ENCODE data around the gene CACFD1.

DNA sequence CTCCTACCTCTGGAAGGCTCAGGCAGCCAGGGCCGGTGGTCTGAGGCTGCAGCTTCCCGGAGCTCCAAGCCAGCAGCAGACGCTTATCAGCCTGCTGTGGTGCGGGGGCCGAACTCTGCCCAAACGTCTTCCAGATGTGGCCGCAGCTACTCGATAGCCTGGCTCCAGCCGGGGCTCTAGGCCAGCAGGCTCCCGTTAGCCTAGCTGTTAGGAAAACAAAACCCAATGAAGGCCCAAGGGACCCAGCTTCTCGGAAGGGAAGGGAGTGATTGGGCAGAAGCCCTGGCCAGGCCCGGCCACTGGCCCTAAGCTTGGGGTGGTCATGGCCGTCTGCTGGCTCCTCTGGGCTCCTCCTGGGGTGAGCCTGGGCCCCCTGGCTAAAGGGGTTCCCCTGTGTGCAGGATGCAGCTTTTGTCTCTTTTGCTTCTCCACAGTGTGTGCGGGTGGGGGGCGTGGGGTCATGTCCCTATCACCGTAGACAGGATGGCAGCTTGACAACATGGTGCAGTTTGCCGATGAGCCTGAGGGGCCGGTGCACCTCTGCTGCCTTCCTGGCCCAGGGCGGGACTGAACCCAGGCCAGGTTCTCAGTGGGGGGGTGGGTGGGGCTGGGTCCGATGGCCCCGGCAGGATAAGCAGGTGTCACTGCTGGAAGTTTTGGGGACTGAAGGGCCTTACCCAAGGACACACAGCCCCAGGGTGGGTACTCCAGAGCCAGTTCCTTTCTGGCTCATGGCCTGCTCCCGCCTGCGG, 46.3 kb downstream of the CACFD1 start:
- TF ChIP-seq, protein P1, sequence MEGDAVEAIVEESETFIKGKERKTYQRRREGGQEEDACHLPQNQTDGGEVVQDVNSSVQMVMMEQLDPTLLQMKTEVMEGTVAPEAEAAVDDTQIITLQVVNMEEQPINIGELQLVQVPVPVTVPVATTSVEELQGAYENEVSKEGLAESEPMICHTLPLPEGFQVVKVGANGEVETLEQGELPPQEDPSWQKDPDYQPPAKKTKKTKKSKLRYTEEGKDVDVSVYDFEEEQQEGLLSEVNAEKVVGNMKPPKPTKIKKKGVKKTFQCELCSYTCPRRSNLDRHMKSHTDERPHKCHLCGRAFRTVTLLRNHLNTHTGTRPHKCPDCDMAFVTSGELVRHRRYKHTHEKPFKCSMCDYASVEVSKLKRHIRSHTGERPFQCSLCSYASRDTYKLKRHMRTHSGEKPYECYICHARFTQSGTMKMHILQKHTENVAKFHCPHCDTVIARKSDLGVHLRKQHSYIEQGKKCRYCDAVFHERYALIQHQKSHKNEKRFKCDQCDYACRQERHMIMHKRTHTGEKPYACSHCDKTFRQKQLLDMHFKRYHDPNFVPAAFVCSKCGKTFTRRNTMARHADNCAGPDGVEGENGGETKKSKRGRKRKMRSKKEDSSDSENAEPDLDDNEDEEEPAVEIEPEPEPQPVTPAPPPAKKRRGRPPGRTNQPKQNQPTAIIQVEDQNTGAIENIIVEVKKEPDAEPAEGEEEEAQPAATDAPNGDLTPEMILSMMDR (IDR thresholded peaks at IDR 0.05 in 4 of 5, conservative IDR thresholded peaks at IDR 0.05 in 1 of 5), result no peak
- TF ChIP-seq POLR2A (IDR thresholded peaks at IDR 0.05), result no peak
